NB4 (cell line): ENCODE measurements around the gene CIAO1.
"Not testable (repeated sequence)": the region's sequence is repeated elsewhere in the genome, so short reads cannot be mapped to it uniquely, and the experiment has no call there.

ENCODE experiments used
- CTCF ChIP-seq: IDR thresholded peaks from one replicate; pipeline ENCODE4 v1.5.1; 2012; ENCODE audit warnings: low read depth, low read length
- MAX ChIP-seq: IDR thresholded peaks from 2 replicates; pipeline ENCODE4 v1.6.1; 2011; ENCODE audit warnings: low read depth, low read length
- MYC ChIP-seq: IDR thresholded peaks from 2 replicates; pipeline ENCODE4 v1.6.1; 2011; ENCODE audit warnings: low read depth, low read length
- POLR2A ChIP-seq: IDR thresholded peaks from 2 replicates; pipeline ENCODE4 v1.6.1; 2011; ENCODE audit warnings: mild to moderate bottlenecking; ENCODE audit not compliant: insufficient read length; ENCODE audit errors: extremely low read depth

GRCh38 chr2:96257744-96258143 is 8.3 kb upstream of the CIAO1 start:
- TF ChIP-seq CTCF, POLR2A, MYC, MAX: not testable (repeated sequence)
